Stimulated activated CD8-positive, alpha-beta memory T cell treated with anti-CD3 and anti-CD28 coated beads, Interleukin-12 subunit alpha, Interleukin-12 subunit beta, amount 100 ng/mL, for 4 hours (primary cell): ENCODE data around the gene TGFA.
"Not testable (repeated sequence)": the region's sequence is repeated elsewhere in the genome, so short reads cannot be mapped to it uniquely, and the experiment has no call there.

Experiments
- DNase-seq: peaks from one replicate; pipeline ENCODE4 v3.0.0-alpha.2; 2020; ENCODE audit warnings: low read depth

TGFA gene

GRCh38 chr2:70498054-70498453, 55.6 kb downstream of the TGFA start:
- DNase-seq: no peak

- no peak for DNase-seq
Measured at GRCh38 chr2:70496819-70497218, 56.8 kb downstream of the TGFA start.

DNA sequence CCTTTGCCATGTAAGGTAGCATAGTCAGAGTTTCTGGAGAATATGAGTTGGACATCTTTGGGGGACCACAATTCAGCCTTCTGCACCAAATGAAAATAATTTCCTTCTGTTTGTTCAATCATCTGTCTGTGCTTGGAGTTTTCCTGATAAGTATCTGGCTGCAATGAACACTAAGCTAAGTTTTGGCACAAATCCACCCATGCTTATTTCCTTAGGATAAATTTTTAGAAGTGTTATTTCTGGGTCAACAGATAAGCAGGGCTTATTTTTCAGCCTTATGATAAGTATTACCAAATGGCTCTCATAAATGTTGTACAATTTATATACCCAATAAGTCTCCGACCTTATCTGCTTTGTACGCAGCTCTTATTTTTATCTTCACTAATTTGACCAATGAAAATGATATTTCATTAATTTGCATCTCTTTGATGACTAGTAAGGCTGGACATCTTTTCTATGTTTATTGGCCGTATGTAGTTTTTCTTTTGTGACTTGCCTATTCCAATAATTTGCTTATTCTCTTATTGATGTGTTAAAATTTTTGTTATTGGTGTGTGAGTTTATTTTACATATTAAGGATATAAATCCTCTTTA, 59.2 kb downstream of the TGFA start:
- DNase-seq: no peak

GRCh38 chr2:70490381-70490780, 63.2 kb downstream of the TGFA start:
- DNase-seq: no peak

- DNase-seq: no peak
Measured at GRCh38 chr2:70489165-70489564, 64.5 kb downstream of the TGFA start.

GRCh38 chr2:70484086-70484485, 69.5 kb downstream of the TGFA start:
- no peak for DNase-seq

DNA sequence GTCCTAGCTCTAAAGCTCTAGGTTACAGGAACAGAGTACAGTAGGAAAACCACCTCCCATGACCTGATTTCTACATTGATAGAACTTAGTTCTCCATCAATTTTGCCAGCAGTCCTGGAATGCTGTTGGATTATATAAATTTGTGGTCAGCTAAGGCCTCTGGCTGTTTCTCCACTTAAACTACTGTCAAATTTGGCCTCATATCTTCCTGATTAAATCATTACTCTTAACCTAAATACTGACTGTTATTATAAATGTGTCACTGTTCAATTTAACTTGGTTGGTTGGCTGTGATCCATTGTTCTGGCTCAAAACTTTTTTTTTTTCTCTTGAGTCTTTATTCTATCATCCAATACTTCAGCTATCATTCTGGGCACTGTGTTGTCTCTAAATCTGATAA, 71.2 kb downstream of the TGFA start:
- DNase-seq: no peak

- no peak for DNase-seq
Measured at GRCh38 chr2:70480468-70480867, 73.2 kb downstream of the TGFA start.

GRCh38 chr2:70479816-70480215, 73.8 kb downstream of the TGFA start:
- no peak for DNase-seq

GRCh38 chr2:70477441-70477844, 76.2 kb downstream of the TGFA start:
- no peak for DNase-seq

- DNase-seq: no peak
Measured at GRCh38 chr2:70475266-70475665, 78.4 kb downstream of the TGFA start.

DNA sequence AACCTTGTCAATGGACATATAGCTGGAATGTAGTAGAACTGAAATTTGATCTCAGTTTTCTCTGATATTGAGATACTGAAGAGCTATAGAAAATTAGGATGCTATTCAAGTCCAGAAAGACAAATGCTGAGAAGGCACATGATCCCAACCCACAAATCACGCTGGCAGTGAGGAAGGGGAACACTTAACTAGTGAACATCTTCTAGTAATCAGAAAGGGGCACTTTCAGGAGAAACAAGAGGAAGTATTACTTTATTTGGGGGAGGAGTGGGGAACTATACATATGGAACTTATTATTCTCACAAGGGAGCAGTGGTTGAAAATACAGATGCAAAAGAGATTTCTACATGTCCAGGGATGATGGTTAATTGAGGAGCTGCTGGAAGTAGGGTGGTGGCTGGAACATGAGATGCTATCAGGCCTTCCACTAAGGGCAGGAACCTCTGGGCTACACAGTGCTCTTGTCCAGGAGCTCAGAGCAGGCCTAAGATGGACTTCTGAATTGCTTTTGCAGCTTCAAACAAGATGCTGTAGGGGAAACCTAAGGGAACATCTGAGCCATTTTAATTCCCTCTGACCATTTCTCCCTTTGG, 79.3 kb downstream of the TGFA start:
- no peak for DNase-seq

DNA sequence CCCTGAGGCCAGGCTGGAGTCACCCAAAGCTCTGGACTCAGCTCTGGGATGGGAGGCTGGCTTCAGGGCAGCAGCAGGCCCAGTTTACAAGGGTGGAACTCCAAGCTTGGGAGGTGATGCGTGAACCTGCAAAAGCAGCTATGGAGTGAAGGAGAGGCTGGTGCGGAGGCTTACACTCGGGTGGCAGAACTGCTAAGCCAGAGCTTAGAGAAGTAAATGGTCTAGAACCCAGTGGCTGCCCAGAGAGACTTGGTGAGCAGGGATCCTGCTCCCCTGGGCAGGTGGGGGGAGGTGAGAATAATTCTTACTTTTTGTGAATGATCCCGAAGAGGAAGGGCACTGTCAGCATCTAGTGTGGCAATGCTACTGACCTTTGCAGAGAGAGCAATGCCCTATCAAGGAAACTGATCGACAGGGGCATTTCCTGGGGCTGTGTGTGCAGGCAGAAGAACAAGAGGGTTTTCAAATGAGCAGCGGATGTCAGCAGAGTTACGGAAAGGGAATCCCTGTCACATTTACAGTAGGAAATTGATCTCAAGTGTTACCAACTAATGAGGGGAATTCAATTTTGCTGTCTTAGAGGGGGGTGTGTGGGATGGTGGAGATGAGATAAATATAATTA, 80.4 kb downstream of the TGFA start:
- DNase-seq: no peak

DNA sequence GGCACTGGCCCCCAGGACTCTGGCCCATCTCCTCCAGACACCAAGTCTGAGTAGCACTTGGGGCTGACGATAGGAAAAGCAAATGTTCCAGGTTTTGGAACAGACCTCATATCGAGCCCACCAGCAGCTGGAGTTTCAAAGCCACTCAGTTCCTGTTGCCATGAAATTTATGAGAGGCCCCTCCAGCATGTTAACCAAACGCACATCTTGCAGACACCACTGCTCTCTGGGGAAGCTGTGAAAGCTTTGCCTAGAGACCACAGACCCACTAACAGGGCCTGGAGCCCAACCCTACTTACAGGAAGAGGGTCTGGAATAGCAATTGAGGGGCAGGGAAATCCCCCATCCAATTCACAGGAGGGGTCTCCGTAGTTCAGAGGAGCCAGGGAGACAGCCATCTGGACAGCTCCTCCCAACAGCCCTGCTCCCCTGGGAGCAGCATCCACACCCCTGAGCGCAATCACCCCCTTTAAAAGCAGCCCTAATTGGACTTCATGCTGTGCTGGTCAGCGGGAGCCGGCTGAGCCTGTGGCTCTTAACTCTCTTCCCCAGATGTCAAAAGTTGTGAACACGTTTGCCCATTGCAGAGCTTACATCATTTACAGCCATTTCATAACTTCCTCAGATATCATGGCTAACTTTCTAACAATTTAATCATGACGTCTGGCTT, 81.3 kb downstream of the TGFA start:
- DNase-seq: no peak

DNA sequence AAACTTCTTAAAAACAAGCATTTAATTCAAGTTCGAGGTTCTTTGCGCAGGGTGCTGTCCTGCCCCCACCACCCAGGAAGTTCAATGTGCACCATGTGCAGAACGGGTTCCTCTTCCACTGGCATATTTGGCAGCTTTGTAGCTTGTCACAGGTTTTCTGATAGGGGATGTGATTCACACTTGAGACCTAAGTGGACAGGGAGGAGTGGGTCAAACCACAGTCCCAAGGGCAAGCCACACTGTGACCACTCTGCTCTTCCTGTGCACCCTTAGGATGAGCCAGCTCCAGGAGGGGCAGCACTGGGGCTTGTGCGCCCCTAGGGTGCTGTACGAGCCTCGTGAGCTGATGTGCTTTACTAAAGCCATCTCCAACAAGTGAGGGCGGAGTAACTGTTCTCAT, 82.5 kb downstream of the TGFA start:
- no peak for DNase-seq

GRCh38 chr2:70469961-70470360, 83.7 kb downstream of the TGFA start:
- DNase-seq: no peak

DNA sequence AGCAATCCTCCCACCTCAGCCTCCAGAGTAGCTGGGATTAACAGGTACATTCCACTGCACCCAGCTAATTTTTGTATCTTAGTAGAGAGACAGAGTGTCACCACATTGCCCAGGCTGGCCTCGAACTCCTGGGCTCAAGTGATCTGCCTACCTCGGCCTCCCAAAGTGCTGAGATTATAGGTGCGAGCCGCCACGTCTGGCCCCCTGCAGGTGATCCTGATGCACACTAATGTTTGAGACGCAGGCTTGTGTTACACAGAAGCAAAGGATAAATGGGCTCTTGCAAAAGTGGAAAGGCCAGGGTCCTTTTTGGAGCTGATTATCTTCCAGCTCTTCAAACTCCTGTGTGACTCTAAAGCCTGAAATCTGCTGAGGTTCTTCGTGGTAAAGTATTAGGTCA, 84.2 kb downstream of the TGFA start:
- DNase-seq: no peak

GRCh38 chr2:70468878-70469277, 84.7 kb downstream of the TGFA start:
- no peak for DNase-seq

GRCh38 chr2:70467831-70468779, 85.5 kb downstream of the TGFA start:
- no peak for DNase-seq

DNA sequence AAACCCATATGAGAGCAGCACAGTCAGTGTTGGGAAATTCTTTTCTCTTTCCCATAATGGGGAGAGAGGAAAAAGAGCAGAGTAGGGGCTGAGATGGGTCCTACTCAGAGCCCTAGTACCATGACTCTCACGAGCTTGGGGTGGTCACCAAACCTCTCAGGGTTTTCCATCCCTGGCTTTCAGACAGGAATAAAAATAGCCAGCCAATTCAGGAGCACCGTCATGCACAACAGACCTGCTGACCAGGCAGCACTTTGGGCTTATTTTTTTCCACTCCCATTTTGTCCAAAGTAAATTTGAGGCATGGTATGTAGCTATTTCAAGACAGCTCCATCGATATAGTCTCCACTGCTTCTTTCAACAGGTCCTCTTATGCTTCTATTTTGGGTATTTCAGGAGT, 86.4 kb downstream of the TGFA start:
- no peak for DNase-seq

DNA sequence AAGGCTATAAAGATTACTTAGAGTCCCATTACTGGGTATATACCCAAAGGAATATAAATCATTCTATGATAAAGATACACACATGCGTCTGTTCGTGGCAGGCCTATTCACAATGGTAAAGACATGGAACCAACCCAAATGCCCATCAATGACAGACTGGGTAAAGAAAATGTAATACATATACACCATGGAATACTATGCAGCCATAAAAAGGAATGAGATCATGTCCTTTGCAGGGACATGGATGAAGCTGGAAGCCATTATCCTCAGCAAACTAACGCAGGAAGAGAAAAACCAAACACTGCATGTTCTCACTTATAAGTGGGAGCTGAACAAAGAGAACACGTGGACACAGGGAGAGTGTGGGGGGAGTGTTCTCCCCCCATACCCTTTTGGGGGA, 87.0 kb downstream of the TGFA start:
- DNase-seq: not testable (repeated sequence)

GRCh38 chr2:70463997-70464396, 89.6 kb downstream of the TGFA start:
- DNase-seq: no peak
